Measurements from ENCODE around the gene PLEKHA8. TPM values are rescaled to one million over a fixed set of nuclear protein-coding genes. Genes with fewer than 3 reads are reported as not detected.

The PLEKHA8 gene
- total and polyA plus RNA-seq, 10 of the 15 experiments (the other 5 are each of a cell fraction or from before 2014, with no cell fraction given): 1.1 to 13.2 (median 5.7) TPM

- ChIA-PET CTCF (interaction anchor here (0.6 to 7.7 kb wide), 7 partner anchors 13 to 1152 kb away, joined by 3 to 96 read pairs (median 6); no protein-coding TSS in a partner anchor), SMC1A (ENCODE audit: uncharacterized antibody, unreplicated experiment) (interaction anchor here (0.5 to 1.8 kb wide), 3 partner anchors 10 to 157 kb away, joined by 3 to 6 read pairs (median 3); no protein-coding TSS in a partner anchor)
- BruUV-seq (replicated peaks): no TSS peak
These were observed 48.2 kb downstream of the PLEKHA8 start for GRCh38 chr7:30076411-30076810.

More at GRCh38 chr7:30076411-30076810, 48.2 kb downstream of the PLEKHA8 start:
- H3K27ac ChIP-seq (ENCODE audit: control insufficient read depth, insufficient read depth): no peak overlapping the region
- ChIA-PET POLR2A (interaction anchor here (0.7 kb wide), 1 partner anchor 88 kb away, joined by 4 read pairs; no protein-coding TSS in a partner anchor), RAD21 (ENCODE audit: unreplicated experiment) (no interaction called here)
- 0 out of 4 replicates have a peak, but pooled peaks cover 0 to 2% of the 10 kb centered on the region in 2 experiments for H3K36me3 ChIP-seq (ENCODE audit: control insufficient read depth in 2 of 2, insufficient read depth in 2 of 2, low read length in 1 of 2)
- no peaks in the 10 kb centered on the region for H3K4me1 ChIP-seq (ENCODE audit: control insufficient read depth, insufficient read depth, low read length)
- no peak overlapping the region for H3K4me3 ChIP-seq
- no peak overlapping the region for H3K9ac ChIP-seq (ENCODE audit: control insufficient read depth, insufficient read depth, low read length)
- no peak overlapping the region for H3K4me2 ChIP-seq (ENCODE audit: control insufficient read depth, insufficient read depth)
- FAIRE-seq (no peak), DNase-seq (ENCODE audit: low read depth, low spot score) (no peak), ATAC-seq (no peak)
- in situ Hi-C loops (cut with MboI): loop anchor here (10.0 kb wide), 1 partner anchor 322 kb away; no protein-coding TSS in a partner anchor
- intact Hi-C loops (cut with micrococcal nuclease; ENCODE audit: unreplicated experiment): no loop called here
- no peaks in the 10 kb centered on the region for H3K9me3 ChIP-seq (replicated peaks; ENCODE audit: control insufficient read depth, insufficient read depth, low read length)
- H3K27me3 ChIP-seq (replicated peaks in 1 of 2; ENCODE audit: control insufficient read depth in 2 of 2, insufficient read depth in 2 of 2, low read length in 1 of 2): no peaks in the 10 kb centered on the region
- no peaks in the 10 kb centered on the region for H4K20me1 ChIP-seq (ENCODE audit: control insufficient read depth, insufficient read depth)
- H3K79me2 ChIP-seq (ENCODE audit: control insufficient read depth, insufficient read depth, low read length): no peaks in the 10 kb centered on the region
- 96% methylated on average over 1 of the region's 1 CpG for WGBS (ENCODE audit: insufficient coverage, insufficient replicate concordance, low lambda C conversion rate, missing lambda C conversion rate)
- no peak overlapping the region for H2AFZ ChIP-seq (ENCODE audit: control insufficient read depth, low read depth, low read length)
- no peak for TF ChIP-seq HDGF (IDR thresholded peaks at IDR 0.05)
- no peak for TF ChIP-seq BRCA1 (IDR thresholded peaks at IDR 0.05; ENCODE audit: low read depth, low read length)
- TF ChIP-seq KDM1A (IDR thresholded peaks at IDR 0.05; ENCODE audit: borderline replicate concordance): no peak
- TF ChIP-seq E2F8 (IDR thresholded peaks at IDR 0.05; ENCODE audit: low read depth, partially characterized antibody): no peak
